GM12873 (cell line): ENCODE data around the gene POLA2.
A peak's percentile ranks its signal among the peaks of the same experiment; 100 is the strongest.

Experiments
- TF ChIP-seq, protein P1 (sequence below): IDR thresholded peaks from 2 replicates; pipeline ENCODE4 v1.5.1; 2012; ENCODE audit warnings: low read depth, mild to moderate bottlenecking, moderate library complexity, low read length, control low read depth; ENCODE audit not compliant: insufficient read depth; ENCODE audit errors: missing control alignments

POLA2 gene

DNA sequence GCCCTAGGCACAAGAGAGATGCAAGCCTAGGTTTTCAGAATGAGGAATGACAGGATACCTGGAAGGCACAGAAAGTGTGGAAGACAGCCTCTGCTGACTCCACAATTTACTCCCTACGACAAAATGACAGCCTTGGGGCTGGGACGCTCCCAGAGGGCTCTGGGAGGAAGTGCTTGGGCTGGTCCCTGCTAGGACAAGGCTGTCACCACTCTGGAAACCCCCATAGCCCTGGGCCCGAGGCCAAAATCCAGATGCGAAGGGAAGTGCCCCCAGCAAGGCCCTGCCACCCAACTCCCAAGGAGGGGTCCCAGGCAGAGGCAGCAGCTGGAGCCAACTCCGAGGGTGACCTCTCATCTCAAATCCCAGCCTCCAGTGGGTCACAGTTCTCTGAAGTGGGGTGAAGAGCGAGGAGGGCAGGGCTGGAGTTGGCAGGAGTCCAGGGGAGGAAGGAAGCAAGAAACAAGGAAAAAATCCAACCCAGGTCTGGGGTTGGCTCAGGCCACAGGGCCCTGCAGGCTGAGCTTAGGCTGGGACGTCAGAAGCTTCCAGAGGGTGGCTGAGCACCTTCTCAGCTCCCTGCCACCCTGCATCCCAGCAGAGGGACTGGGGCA, 46.6 kb downstream of the POLA2 start:
- TF ChIP-seq, protein P1, sequence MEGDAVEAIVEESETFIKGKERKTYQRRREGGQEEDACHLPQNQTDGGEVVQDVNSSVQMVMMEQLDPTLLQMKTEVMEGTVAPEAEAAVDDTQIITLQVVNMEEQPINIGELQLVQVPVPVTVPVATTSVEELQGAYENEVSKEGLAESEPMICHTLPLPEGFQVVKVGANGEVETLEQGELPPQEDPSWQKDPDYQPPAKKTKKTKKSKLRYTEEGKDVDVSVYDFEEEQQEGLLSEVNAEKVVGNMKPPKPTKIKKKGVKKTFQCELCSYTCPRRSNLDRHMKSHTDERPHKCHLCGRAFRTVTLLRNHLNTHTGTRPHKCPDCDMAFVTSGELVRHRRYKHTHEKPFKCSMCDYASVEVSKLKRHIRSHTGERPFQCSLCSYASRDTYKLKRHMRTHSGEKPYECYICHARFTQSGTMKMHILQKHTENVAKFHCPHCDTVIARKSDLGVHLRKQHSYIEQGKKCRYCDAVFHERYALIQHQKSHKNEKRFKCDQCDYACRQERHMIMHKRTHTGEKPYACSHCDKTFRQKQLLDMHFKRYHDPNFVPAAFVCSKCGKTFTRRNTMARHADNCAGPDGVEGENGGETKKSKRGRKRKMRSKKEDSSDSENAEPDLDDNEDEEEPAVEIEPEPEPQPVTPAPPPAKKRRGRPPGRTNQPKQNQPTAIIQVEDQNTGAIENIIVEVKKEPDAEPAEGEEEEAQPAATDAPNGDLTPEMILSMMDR: no peak

DNA sequence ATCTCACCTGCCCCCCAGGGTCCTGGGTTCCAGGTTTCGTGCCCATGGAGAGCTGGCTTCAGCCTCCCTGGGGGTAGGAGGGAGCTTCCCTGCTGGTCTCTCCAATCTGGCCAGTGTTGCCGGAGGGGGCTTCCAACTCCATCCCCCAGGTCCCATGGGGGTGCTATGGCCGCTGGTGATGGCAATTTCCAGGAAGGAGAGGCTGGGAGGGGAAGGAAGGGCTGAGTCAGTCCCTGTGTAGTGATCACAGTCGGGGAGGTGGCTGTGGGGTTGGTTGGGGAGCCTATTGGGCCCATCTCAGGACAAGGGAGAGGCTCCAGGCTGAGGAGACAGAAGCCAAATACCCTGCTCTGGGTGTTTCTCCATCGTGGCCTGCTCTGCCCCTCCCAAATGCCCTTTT, 47.2 kb downstream of the POLA2 start:
- TF ChIP-seq, protein P1: no peak

DNA sequence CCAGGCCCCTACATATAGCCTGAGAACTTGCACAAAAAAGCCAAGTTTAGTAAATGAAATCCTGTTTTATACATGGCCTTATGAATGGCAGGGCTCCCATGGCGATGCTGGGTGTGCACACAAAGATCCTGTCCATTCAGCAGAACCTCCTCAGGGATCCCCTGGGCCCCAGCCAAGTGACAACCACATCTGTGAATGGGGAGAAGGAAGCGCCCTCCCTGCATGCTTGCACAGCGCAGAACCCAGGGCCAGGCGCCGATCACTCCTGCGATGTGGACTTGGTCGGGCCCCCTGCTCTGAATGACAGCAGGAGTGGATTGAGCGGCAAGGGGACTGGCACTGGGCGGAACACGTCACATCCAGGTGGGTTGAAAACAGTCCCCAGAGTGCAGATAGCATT, 48.5 kb downstream of the POLA2 start:
- TF ChIP-seq, protein P1: no peak

- TF ChIP-seq, protein P1: no peak
Measured at GRCh38 chr11:65310736-65311135, 49.0 kb downstream of the POLA2 start.

- TF ChIP-seq, protein P1: no peak
Measured at GRCh38 chr11:65311170-65311678, 49.5 kb downstream of the POLA2 start.

DNA sequence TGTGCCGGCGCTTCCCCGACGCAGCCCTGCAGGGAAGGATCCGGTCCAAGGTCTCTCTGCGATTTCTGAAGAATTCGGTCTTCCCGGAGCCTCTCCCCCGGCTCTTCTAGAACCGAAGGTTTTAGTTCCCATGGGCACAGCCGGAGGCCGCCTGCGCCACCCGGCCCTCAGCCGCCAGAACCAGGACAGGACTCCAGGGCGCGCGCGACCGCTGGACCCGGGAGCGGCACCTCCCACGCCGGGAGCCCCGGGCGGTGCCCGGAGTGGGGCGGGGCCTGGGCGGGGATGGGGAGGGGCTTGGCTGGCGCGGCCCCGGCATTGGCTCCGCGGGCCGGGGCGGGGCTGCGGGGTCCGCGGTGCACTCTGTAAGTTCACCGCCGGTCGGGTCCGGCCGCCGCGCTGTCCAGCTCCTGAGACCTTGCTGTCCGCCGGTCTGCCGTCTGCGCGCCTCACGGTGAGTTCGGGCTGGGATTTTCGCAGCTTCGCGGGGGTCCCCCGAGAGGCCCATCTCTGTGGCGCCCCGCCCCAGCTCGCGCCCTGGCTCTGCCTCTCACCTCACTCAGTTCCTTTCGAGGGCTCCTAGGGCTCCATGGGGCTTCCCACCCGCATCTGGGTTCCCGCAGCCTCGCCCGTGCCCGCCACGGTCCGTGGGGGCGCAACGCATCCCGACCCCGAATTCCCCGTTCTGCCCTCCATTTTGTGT, 52.9 kb downstream of the POLA2 start, which contains the start of gene CDC42EP2:
Gene CDC42EP2 (plus strand): TSS at position 366 of the 703 bp plus-strand sequence. CDS start 6,033 bp downstream, outside the sequence.
- TF ChIP-seq, protein P1: no peak

DNA sequence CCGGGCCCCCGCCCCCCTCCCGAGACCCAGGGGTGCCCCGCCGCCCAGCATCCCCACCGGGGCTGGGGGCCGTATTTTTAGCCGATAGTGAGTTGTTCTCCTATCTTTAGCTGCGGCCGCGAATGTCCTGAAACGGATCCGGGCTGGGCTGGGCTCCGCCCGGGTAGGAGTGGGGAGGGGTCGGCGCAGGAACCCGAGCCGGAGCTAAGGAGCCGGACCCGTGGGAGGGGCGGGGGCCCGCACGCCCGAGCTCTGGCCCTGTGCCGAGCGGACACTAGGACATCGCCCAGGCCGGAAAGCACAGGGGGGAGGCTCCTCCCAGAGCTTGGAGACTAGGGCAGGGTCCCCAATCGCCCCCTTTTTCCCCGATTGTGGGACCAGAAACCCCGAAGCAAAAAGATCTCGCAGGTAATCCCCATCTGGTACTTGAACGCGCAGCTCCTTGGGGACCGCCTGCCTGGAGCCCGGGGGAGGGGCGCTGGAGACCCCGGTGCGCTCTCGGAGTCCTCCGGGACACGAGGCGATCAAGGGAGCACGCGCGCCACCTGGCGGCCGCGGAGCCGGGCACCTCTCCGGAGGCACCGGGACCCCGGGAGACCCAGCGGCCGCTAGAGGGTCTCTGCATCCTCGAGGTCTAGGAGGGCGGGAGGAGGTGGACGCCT, 53.6 kb downstream of the POLA2 start:
- TF ChIP-seq, protein P1: peak; percentile 95
